Loucy (cell line): ENCODE measurements around the gene TMEM9.

Experiments used
- H2AFZ ChIP-seq: fragments of 200-600 bp; sonication (generic); 2 replicates; pipeline ENCODE4 v1.6.0; 2016; ENCODE audit warnings: antibody characterized with exemption, mild to moderate bottlenecking, low read length, moderate library complexity
- H3F3A ChIP-seq: fragments of 200-600 bp; 2 replicates; pipeline ENCODE4 v1.6.0; 2016; ENCODE audit warnings: antibody characterized with exemption, low read depth, mild to moderate bottlenecking
- H3K27me3 ChIP-seq: fragments of 200-600 bp; sonication (generic); 2 replicates; pipeline ENCODE4 v1.6.1; 2014; ENCODE audit warnings: low read length, mild to moderate bottlenecking; ENCODE audit not compliant: insufficient read depth, poor library complexity, severe bottlenecking
- H3K36me3 ChIP-seq: fragments of 200-600 bp; sonication (generic); 2 replicates; pipeline ENCODE4 v1.6.1; 2016; ENCODE audit warnings: low read length; ENCODE audit not compliant: insufficient read depth
- H3K4me1 ChIP-seq: fragments of 200-600 bp; sonication (generic); 2 replicates; pipeline ENCODE4 v1.5.1; 2014; ENCODE audit warnings: low read length, mild to moderate bottlenecking; ENCODE audit not compliant: insufficient read depth, poor library complexity, severe bottlenecking
- H3K4me2 ChIP-seq: fragments of 200-600 bp; sonication (generic); 2 replicates; pipeline ENCODE4 v1.6.0; 2014; ENCODE audit warnings: antibody characterized with exemption, low read length, low read depth, mild to moderate bottlenecking; ENCODE audit not compliant: poor library complexity, severe bottlenecking
- H3K4me3 ChIP-seq: fragments of 200-600 bp; sonication (generic); 2 replicates; pipeline ENCODE4 v1.5.1; 2014; ENCODE audit warnings: low read length, mild to moderate bottlenecking, mixed read lengths; ENCODE audit not compliant: poor library complexity, severe bottlenecking
- H3K79me2 ChIP-seq: fragments of 200-600 bp; sonication (generic); 2 replicates; pipeline ENCODE4 v1.6.1; 2014; ENCODE audit warnings: low read length; ENCODE audit not compliant: insufficient read depth
- H3K9ac ChIP-seq: fragments of 200-600 bp; sonication (generic); 2 replicates; pipeline ENCODE4 v1.6.0; 2014; ENCODE audit warnings: mild to moderate bottlenecking, low read depth, low read length, moderate library complexity; ENCODE audit not compliant: poor library complexity, severe bottlenecking
- H3K9me2 ChIP-seq: fragments of 200-600 bp; sonication (generic); replicated peaks from 2 replicates; pipeline ENCODE4 v1.6.1; 2016; ENCODE audit warnings: low read depth, low read length, mixed read lengths
- H3K9me3 ChIP-seq: fragments of 200-600 bp; sonication (generic); 2 replicates; pipeline ENCODE4 v1.6.1; 2014; ENCODE audit warnings: mild to moderate bottlenecking, antibody characterized with exemption, low read length, low read depth; ENCODE audit not compliant: insufficient read depth
- H4K20me1 ChIP-seq: fragments of 200-600 bp; sonication (generic); 2 replicates; pipeline ENCODE4 v1.6.0; 2014; ENCODE audit warnings: antibody characterized with exemption, low read length, mild to moderate bottlenecking; ENCODE audit not compliant: insufficient read depth, poor library complexity, severe bottlenecking
- EZH2phosphoT487 ChIP-seq: fragments of 200-600 bp; IDR thresholded peaks from 2 replicates; pipeline ENCODE4 v1.6.1; 2018; ENCODE audit warnings: antibody characterized with exemption, mild to moderate bottlenecking, moderate library complexity, borderline replicate concordance
- TF ChIP-seq, protein P1 (sequence below): fragments of 200-600 bp; sonication (generic); conservative IDR thresholded peaks from 2 replicates; pipeline ENCODE4 v1.5.1; 2014; ENCODE audit warnings: mild to moderate bottlenecking, antibody characterized with exemption, low read length

The TMEM9 gene

DNA sequence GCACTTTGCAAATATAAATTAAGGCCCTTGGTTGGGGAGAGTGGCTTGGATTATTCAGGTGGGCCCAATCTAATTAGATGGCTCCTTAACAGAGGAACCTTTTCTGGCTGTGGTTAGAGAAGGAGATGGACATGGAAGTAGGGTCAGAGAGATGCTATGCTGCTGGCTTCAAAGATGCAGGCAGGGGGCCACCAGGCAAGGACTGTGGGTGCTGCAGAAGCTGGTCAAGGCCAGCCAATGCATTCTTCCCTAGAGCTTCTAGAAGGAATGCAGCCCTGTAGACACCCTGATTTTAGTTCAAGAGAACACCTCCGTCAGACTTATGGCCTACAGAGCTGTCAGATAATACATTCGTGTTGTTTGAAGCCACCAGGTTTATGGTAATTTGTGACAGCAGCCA is 3.7 kb upstream of the TMEM9 start:
- Histone ChIP-seq H3K4me2 (no peak overlapping the region), H3K79me2 (peaks cover 10% of the 10 kb centered on the region), H3K9me3 (no peaks in the 10 kb centered on the region), H3K36me3 (no peaks in the 10 kb centered on the region), H3K4me1 (peaks cover 12% of the 10 kb centered on the region), H3K27me3 (no peaks in the 10 kb centered on the region), H3F3A (no peaks in the 10 kb centered on the region), H3K4me3 (no peak overlapping the region), H2AFZ (no peak overlapping the region), H3K9me2 (no peaks in the 10 kb centered on the region), H4K20me1 (no peaks in the 10 kb centered on the region), H3K9ac (no peak overlapping the region)
- no peak for TF ChIP-seq EZH2phosphoT487
- TF ChIP-seq, protein P1, sequence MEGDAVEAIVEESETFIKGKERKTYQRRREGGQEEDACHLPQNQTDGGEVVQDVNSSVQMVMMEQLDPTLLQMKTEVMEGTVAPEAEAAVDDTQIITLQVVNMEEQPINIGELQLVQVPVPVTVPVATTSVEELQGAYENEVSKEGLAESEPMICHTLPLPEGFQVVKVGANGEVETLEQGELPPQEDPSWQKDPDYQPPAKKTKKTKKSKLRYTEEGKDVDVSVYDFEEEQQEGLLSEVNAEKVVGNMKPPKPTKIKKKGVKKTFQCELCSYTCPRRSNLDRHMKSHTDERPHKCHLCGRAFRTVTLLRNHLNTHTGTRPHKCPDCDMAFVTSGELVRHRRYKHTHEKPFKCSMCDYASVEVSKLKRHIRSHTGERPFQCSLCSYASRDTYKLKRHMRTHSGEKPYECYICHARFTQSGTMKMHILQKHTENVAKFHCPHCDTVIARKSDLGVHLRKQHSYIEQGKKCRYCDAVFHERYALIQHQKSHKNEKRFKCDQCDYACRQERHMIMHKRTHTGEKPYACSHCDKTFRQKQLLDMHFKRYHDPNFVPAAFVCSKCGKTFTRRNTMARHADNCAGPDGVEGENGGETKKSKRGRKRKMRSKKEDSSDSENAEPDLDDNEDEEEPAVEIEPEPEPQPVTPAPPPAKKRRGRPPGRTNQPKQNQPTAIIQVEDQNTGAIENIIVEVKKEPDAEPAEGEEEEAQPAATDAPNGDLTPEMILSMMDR = no peak

DNA sequence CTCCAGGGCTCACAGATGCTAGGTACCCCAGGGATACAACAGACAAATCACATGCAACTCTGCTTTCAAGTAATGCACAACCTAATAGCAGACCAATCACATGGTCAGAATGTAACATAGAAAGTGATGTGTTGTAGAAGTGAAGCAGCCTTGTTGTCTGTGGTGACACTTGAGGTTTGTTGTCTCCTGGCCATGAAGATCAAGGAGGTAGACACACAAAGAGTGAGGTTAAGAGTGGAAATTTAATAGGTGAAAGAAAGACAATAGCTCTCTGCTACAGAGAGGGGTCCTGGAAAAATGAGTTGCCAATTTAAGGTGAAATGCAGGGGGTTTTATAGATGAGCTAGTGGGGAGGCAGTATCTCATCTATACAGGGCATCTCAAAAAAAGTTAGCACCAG is 2.5 kb upstream of the TMEM9 start:
- H3K9me3 ChIP-seq = no peaks in the 10 kb centered on the region
- H3K9me2 ChIP-seq = no peaks in the 10 kb centered on the region
- no peak overlapping the region for H3K4me2 ChIP-seq
- no peaks in the 10 kb centered on the region for H4K20me1 ChIP-seq
- H3K4me3 ChIP-seq = no peak overlapping the region
- H3K9ac ChIP-seq = no peak overlapping the region
- no peaks in the 10 kb centered on the region for H3K27me3 ChIP-seq
- H3K79me2 ChIP-seq = peaks cover 11% of the 10 kb centered on the region
- TF ChIP-seq, protein P1 = no peak
- TF ChIP-seq EZH2phosphoT487 = no peak
- H3F3A ChIP-seq = no peaks in the 10 kb centered on the region
- no peaks in the 10 kb centered on the region; the same call in 1 of the 2 replicates for H3K36me3 ChIP-seq
- peaks cover 18% of the 10 kb centered on the region for H3K4me1 ChIP-seq
- H2AFZ ChIP-seq = no peak overlapping the region

DNA sequence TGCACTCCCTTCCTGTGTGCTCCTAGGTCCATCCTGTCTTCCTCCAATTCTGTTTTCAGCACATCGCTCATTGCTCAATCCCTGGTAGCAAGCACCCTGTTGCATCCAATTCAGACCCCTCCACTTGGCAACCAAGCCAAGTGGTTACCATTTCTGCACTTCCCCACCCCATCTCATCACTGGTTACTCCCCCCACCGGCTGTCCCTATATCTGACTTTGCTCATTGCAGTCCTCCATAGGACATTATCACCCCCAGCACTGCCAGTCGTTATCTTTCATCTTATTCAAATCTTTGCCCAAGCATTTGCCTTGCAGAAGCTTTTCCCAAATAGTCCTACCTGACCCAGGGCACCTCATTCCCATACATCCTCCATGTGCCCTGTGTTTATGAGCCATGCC is 2.1 kb upstream of the TMEM9 start:
- Histone ChIP-seq H3K4me2 (no peak overlapping the region), H4K20me1 (no peaks in the 10 kb centered on the region), H2AFZ (no peak overlapping the region), H3K79me2 (peaks cover 11% of the 10 kb centered on the region), H3K36me3 (no peaks in the 10 kb centered on the region; the same call in 1 of the 2 replicates), H3K27me3 (no peaks in the 10 kb centered on the region), H3K9ac (no peak overlapping the region), H3K9me3 (no peaks in the 10 kb centered on the region), H3K9me2 (no peaks in the 10 kb centered on the region), H3K4me1 (peaks cover 18% of the 10 kb centered on the region), H3K4me3 (no peak overlapping the region), H3F3A (no peaks in the 10 kb centered on the region)
- no peak for TF ChIP-seq EZH2phosphoT487
- TF ChIP-seq, protein P1 = no peak
